Epithelial cell of esophagus (primary cell): Measurements from ENCODE around the gene HSPA2.

Experiments
- DNase-seq: peaks from one replicate; pipeline ENCODE4 v3.0.0; 2010; ENCODE audit warnings: low read depth
- H3K4me3 ChIP-seq: 2 replicates; pipeline ENCODE4 v1.5.1; 2011; ENCODE audit warnings: mild to moderate bottlenecking, low read length, control low read depth
- TF ChIP-seq, protein P1 (sequence below): IDR thresholded peaks from 2 replicates; pipeline ENCODE4 v1.5.1; 2011; ENCODE audit warnings: low read depth, mild to moderate bottlenecking, low read length, control low read depth, inconsistent platforms; ENCODE audit not compliant: insufficient read depth; ENCODE audit errors: missing control alignments

Gene HSPA2

DNA sequence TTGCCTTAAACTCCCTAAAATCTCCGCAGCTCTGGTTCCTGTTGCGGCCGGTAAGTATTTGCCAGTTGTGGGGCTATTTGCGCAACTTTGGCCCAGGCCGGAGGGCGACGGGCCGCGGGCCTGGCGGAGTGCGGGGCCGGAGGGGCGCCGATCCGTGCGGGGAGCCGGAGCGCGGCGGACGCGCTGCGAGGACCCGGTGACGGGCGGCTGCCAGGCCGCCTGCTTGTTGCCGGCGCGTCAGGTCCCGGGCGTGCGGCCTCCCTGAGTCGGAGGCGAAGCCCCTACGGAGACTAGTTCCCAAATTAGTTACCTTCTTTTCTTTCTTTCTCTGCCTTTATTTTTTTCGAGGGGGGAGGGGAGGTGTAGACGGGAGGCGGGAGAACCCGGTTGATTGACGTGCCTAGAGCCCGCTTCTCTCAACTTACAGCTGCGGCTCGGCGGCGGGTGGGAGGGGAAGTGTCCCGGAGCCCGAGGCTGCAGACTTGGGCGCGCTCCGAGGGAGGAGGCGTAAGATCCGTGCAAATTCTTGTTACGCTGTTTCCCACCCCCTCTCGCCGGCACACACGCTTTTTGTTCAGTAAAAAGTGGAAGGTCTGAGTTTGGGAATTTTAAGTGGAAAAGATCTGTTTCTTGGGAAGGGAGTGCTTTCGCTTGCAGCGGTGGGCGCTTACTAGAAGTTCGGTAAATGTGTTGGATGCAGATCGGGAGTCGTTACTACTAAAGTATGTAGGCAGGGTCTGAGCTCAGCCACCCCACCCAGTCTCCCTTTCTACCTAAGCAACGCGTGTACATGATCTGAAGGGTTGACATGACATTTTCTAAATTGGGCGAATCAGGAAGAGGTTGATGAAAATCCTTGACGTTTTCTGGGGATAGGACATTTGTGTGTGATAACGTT is 35.4 kb upstream of the HSPA2 start:
- DNase-seq = peak; percentile 88
- TF ChIP-seq, protein P1, sequence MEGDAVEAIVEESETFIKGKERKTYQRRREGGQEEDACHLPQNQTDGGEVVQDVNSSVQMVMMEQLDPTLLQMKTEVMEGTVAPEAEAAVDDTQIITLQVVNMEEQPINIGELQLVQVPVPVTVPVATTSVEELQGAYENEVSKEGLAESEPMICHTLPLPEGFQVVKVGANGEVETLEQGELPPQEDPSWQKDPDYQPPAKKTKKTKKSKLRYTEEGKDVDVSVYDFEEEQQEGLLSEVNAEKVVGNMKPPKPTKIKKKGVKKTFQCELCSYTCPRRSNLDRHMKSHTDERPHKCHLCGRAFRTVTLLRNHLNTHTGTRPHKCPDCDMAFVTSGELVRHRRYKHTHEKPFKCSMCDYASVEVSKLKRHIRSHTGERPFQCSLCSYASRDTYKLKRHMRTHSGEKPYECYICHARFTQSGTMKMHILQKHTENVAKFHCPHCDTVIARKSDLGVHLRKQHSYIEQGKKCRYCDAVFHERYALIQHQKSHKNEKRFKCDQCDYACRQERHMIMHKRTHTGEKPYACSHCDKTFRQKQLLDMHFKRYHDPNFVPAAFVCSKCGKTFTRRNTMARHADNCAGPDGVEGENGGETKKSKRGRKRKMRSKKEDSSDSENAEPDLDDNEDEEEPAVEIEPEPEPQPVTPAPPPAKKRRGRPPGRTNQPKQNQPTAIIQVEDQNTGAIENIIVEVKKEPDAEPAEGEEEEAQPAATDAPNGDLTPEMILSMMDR = no peak

DNA sequence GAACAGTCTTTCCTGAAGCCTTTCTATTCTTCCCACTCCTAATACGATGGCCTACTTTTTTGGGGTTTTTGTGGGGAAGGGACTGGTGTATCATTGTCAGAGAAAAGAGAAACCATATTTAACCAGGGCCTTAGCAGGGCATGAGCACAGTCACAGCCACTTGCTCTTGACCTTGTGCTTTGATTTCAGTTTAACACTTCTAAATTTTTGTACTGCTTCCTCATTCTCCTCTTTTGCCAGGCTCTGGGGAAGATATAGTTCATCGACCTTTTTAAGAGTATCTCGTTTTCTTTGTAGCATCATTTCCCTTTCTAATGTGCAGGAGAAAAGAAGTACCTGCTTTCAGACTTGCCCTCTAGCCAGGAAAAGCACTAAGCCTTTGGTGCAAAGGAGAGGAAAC is 33.8 kb upstream of the HSPA2 start:
- TF ChIP-seq, protein P1 = no peak
- H3K4me3 ChIP-seq = no peak overlapping the region
- DNase-seq = no peak

More for the DNA sequence above, 35.4 kb upstream of the HSPA2 start:
- peak overlapping the region; percentile 86 for H3K4me3 ChIP-seq

DNA sequence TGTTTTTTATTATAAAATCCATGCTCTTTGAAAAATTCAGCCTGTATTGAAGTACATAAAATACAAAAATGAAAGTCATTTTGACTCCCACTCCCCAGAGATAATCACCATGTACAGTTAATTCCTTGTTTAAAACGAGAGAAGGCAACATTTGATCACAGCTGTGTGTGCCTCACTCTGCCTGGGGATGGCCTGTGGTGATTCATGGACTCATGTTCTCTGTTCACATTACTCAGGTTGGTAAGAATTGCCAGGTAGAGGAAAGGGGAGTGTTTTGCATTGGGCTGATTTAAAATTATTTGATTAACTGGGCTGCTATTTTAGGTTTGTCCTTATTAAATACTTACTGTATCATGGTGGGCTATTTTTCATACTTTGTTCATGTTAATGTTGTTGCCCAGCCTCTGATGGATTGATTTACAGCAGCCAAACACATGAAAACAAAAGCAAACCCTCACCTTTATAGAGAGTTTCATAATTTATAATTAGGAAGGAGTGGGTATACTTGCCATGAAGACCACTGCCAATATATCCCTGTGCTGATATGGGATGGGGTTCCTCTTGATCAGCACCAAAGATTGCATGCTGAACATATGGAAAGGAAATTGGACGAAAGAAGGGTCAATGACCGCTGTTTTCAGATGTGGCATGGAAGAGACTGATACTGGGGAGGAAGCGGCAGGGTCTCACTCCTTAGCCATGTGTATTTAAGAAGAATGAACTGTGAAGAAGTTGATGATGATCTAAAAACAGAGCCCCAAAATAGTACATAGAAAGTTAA is 33.0 kb upstream of the HSPA2 start:
- no peak overlapping the region for H3K4me3 ChIP-seq
- TF ChIP-seq, protein P1 = no peak
- peak; percentile 86 for DNase-seq

DNA sequence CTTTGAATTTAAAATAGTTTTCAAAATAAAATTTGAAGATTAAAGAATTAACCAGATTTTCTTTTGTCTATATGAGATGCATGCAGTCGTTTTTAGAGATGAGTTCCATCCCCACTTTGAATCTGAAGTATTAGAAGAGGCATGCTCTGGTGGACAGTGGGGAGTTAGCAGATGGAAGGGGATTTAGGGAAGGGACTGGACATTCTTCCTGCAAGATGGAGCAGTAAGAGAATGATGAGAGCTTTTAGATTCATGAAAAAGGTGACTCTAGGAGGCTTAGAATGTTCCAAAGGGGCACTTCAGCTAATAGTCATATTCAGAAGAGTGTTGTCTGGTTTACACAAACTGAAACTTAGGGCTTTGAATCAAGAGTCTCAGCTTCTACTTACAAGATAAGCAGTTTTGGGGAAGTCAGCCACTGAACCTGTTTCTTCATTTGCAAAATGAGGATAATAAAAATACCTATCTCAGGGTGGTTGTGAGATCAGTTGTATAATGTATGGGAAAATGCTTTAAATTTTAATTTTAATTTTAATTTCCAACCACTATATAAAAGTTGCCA is 32.2 kb upstream of the HSPA2 start:
- TF ChIP-seq, protein P1 = no peak

DNA sequence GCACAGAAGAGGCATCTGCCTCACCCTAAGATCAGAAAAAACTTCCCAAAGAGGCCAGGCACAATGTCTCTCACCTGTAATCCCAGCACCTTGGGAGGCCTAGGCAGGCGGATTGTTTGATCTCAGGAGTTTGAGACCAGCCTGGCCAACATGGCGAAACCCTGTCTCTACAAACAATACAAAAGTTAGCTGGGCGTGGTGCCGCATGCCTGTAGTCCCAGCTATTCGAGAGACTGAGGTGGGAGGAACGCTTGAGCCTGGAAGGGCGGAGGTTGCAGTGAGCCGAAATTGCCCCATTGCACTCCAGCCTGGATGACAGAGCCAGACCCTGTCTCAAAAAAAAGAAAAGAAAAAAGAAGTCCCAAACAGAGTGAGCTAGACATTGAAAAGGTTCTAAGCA is 31.5 kb upstream of the HSPA2 start:
- no peak overlapping the region for H3K4me3 ChIP-seq
- no peak for DNase-seq

More for the DNA sequence above, 32.2 kb upstream of the HSPA2 start:
- no peak overlapping the region for H3K4me3 ChIP-seq
- no peak for DNase-seq

DNA sequence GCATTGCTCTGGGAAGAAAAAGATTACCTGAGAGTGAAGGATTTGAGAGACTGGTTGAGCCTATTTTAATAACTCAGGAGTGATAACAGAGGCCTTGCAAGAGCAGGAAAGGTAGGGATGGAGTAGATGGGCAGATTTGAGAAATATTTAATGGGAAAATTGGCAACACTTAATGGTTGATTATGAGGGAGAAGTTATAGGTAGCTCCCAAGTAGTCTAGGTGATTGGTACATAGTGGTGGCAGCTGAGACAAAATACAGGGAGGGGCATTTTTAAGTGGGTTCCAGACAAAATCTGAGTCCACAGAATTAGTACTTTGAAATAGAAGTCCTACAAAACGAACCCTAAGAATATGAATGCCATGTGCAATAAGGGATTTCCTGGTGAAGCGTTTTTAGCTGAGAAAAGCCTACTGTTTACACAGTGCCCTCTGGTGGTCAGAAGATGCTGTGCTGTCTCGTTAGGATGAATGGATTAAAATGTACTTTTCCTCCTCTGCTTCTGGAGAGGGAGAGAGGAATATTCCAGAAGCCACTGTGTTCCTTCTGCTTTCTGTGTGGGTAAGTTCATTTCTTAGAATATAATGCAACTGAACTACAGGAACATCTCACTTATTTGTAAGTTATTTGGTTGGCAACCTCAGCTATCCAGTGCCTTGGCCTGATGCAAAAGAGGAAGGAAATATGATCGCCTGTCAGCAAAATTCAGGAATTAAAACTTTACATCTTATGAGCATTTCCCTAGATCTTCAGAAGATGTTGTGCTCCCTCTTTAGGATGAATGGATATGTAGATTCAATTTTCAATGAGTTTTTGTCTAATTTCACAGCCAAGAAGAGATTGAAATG is 29.5 kb upstream of the HSPA2 start:
- TF ChIP-seq, protein P1 = peak; percentile 95
- no peak overlapping the region for H3K4me3 ChIP-seq
- peak; percentile 73 for DNase-seq

More for the DNA sequence above, 31.5 kb upstream of the HSPA2 start:
- TF ChIP-seq, protein P1 = no peak
